IMR-90 (cell line): ENCODE data around the gene DPM1.

Experiments
- BHLHE40 ChIP-seq: fragments of 150-350 bp; IDR thresholded peaks from 2 replicates; pipeline ENCODE4 v1.6.1; 2016; ENCODE audit warnings: mild to moderate bottlenecking, low read depth, low read length
- CEBPB ChIP-seq: IDR thresholded peaks from 2 replicates; pipeline ENCODE4 v1.6.1; 2012; ENCODE audit warnings: low read depth, low read length, improper control_type of control experiment
- CHD1 ChIP-seq: IDR thresholded peaks from 2 replicates; pipeline ENCODE4 v1.6.1; 2012; ENCODE audit warnings: low read depth, low read length, improper control_type of control experiment
- FOS ChIP-seq: fragments of 150-350 bp; IDR thresholded peaks from 2 replicates; pipeline ENCODE4 v1.6.1; 2016; ENCODE audit warnings: low read depth, low read length
- MXI1 ChIP-seq: IDR thresholded peaks from 2 replicates; pipeline ENCODE4 v1.6.1; 2012; ENCODE audit warnings: low read depth, mild to moderate bottlenecking, low read length, moderate library complexity, borderline replicate concordance
- POLR2A ChIP-seq: IDR thresholded peaks from 2 replicates; pipeline ENCODE4 v1.6.1; 2012; ENCODE audit warnings: mild to moderate bottlenecking, low read depth, low read length
- RAD21 ChIP-seq: IDR thresholded peaks from 2 replicates; pipeline ENCODE4 v1.6.1; 2012; ENCODE audit warnings: low read length, improper control_type of control experiment
- RCOR1 ChIP-seq: IDR thresholded peaks from 2 replicates; pipeline ENCODE4 v1.6.1; 2012; ENCODE audit warnings: mild to moderate bottlenecking, low read length, improper control_type of control experiment; ENCODE audit not compliant: insufficient replicate concordance
- RFX5 ChIP-seq: IDR thresholded peaks from 2 replicates; pipeline ENCODE4 v1.8.0; 2012; ENCODE audit warnings: low read depth, mild to moderate bottlenecking, low read length, moderate library complexity
- SMC3 ChIP-seq: fragments of 150-350 bp; IDR thresholded peaks from 2 replicates; pipeline ENCODE4 v1.6.1; 2016; ENCODE audit warnings: low read depth, mild to moderate bottlenecking, antibody characterized with exemption, low read length, moderate library complexity
- TF ChIP-seq, protein P1 (sequence below): conservative IDR thresholded peaks from 2 replicates; pipeline ENCODE4 v1.5.1; 2012; ENCODE audit warnings: mild to moderate bottlenecking, low read depth, low read length, improper control_type of control experiment
- TF ChIP-seq, protein P2 (sequence below): fragments of 150-350 bp; IDR thresholded peaks from 2 replicates; pipeline ENCODE4 v1.6.1; 2016; ENCODE audit warnings: low read depth, mild to moderate bottlenecking, low read length, moderate library complexity, borderline replicate concordance

DNA sequence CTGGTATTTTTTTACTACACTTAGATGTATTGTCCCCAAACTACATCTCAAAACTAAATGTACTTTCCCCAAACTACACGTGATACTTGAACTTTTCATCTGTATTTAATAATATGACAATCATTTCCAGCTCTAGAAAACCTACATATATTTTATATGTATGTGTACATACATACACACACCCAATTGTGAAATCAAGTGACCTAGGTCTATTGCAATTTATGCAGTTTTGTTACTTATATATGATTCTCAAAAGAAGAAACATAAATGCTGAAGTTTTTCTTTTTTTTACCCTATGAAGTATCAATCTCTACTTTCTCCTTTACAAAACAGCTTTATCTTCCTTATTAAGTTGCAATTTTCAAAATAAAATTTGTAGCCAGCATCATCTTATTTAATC is 31.8 kb downstream of the DPM1 start:
- TF ChIP-seq, protein P1, sequence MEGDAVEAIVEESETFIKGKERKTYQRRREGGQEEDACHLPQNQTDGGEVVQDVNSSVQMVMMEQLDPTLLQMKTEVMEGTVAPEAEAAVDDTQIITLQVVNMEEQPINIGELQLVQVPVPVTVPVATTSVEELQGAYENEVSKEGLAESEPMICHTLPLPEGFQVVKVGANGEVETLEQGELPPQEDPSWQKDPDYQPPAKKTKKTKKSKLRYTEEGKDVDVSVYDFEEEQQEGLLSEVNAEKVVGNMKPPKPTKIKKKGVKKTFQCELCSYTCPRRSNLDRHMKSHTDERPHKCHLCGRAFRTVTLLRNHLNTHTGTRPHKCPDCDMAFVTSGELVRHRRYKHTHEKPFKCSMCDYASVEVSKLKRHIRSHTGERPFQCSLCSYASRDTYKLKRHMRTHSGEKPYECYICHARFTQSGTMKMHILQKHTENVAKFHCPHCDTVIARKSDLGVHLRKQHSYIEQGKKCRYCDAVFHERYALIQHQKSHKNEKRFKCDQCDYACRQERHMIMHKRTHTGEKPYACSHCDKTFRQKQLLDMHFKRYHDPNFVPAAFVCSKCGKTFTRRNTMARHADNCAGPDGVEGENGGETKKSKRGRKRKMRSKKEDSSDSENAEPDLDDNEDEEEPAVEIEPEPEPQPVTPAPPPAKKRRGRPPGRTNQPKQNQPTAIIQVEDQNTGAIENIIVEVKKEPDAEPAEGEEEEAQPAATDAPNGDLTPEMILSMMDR = no peak
- TF ChIP-seq FOS (no peak), RAD21 (no peak), CHD1 (no peak), CEBPB (no peak), SMC3 (no peak), POLR2A (no peak), RFX5 (no peak), MXI1 (no peak), BHLHE40 (no peak), RCOR1 (no peak)
- TF ChIP-seq, protein P2, sequence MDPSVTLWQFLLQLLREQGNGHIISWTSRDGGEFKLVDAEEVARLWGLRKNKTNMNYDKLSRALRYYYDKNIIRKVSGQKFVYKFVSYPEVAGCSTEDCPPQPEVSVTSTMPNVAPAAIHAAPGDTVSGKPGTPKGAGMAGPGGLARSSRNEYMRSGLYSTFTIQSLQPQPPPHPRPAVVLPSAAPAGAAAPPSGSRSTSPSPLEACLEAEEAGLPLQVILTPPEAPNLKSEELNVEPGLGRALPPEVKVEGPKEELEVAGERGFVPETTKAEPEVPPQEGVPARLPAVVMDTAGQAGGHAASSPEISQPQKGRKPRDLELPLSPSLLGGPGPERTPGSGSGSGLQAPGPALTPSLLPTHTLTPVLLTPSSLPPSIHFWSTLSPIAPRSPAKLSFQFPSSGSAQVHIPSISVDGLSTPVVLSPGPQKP = no peak
